ENCODE measurements around the gene LRIT1.

The LRIT1 gene

GRCh38 chr10:84185526-84186175, 55.7 kb downstream of the LRIT1 start:
- peak; percentile 46 for DNase-seq

- peak; percentile 34 for DNase-seq
These were observed 56.8 kb downstream of the LRIT1 start for GRCh38 chr10:84184517-84184916.

GRCh38 chr10:84181631-84182030, 59.7 kb downstream of the LRIT1 start:
- DNase-seq = no peak
